ENCODE measurements around the gene POLE. TPM values are rescaled to one million over a fixed set of nuclear protein-coding genes. Genes with fewer than 3 reads are reported as not detected.

The POLE gene
- total RNA-seq, 1 donor from 2014 or later = 72.5 TPM

- no peak overlapping the region for H3K27ac Mint-ChIP-seq (ENCODE audit: unreplicated experiment)
- DNase-seq (ENCODE audit: extremely low spot score, unreplicated experiment) = no peak
- H3K36me3 Mint-ChIP-seq (ENCODE audit: unreplicated experiment) = peaks cover 2% of the 10 kb centered on the region
- no peak for TF ChIP-seq CTCF (IDR thresholded peaks at IDR 0.05)
- H3K27me3 Mint-ChIP-seq (ENCODE audit: unreplicated experiment) = peaks cover 53% of the 10 kb centered on the region
- H3K4me1 Mint-ChIP-seq (ENCODE audit: unreplicated experiment) = peaks cover 9% of the 10 kb centered on the region
- H3K4me3 Mint-ChIP-seq (ENCODE audit: unreplicated experiment) = no peak overlapping the region
- no peaks in the 10 kb centered on the region for H3K9me3 Mint-ChIP-seq (ENCODE audit: unreplicated experiment)
Observed at GRCh38 chr12:132614029-132614428, 73.1 kb downstream of the POLE start.

- no peak for TF ChIP-seq CTCF (IDR thresholded peaks at IDR 0.05)
- no peaks in the 10 kb centered on the region for H3K9me3 Mint-ChIP-seq (ENCODE audit: unreplicated experiment)
- no peak overlapping the region for H3K27ac Mint-ChIP-seq (ENCODE audit: unreplicated experiment)
- no peak overlapping the region for H3K4me3 Mint-ChIP-seq (ENCODE audit: unreplicated experiment)
- peaks cover 2% of the 10 kb centered on the region for H3K36me3 Mint-ChIP-seq (ENCODE audit: unreplicated experiment)
- H3K27me3 Mint-ChIP-seq (ENCODE audit: unreplicated experiment) = peaks cover 62% of the 10 kb centered on the region
- DNase-seq (ENCODE audit: extremely low spot score, unreplicated experiment) = no peak
- H3K4me1 Mint-ChIP-seq (ENCODE audit: unreplicated experiment) = peaks cover 3% of the 10 kb centered on the region
Observed at GRCh38 chr12:132611620-132612019, 75.5 kb downstream of the POLE start.

- Mint-ChIP-seq H3K4me1 (ENCODE audit: unreplicated experiment) (peaks cover 3% of the 10 kb centered on the region), H3K27me3 (ENCODE audit: unreplicated experiment) (peaks cover 66% of the 10 kb centered on the region), H3K27ac (ENCODE audit: unreplicated experiment) (no peak overlapping the region), H3K36me3 (ENCODE audit: unreplicated experiment) (peaks cover 2% of the 10 kb centered on the region), H3K9me3 (ENCODE audit: unreplicated experiment) (no peaks in the 10 kb centered on the region), H3K4me3 (ENCODE audit: unreplicated experiment) (no peak overlapping the region)
- no peak for TF ChIP-seq CTCF (IDR thresholded peaks at IDR 0.05)
- DNase-seq (ENCODE audit: extremely low spot score, unreplicated experiment) = no peak
Observed at GRCh38 chr12:132610866-132611602, 76.1 kb downstream of the POLE start.

- no peaks in the 10 kb centered on the region for H3K9me3 Mint-ChIP-seq (ENCODE audit: unreplicated experiment)
- H3K27me3 Mint-ChIP-seq (ENCODE audit: unreplicated experiment) = peaks cover 59% of the 10 kb centered on the region
- peaks cover 2% of the 10 kb centered on the region for H3K36me3 Mint-ChIP-seq (ENCODE audit: unreplicated experiment)
- H3K4me3 Mint-ChIP-seq (ENCODE audit: unreplicated experiment) = no peak within 1 kb of the TSS
- H3K4me1 Mint-ChIP-seq (ENCODE audit: unreplicated experiment) = peaks cover 3% of the 10 kb centered on the region
- TF ChIP-seq CTCF (IDR thresholded peaks at IDR 0.05) = no peak
- no peak for DNase-seq (ENCODE audit: extremely low spot score, unreplicated experiment)
- H3K27ac Mint-ChIP-seq (ENCODE audit: unreplicated experiment) = no peak within 1 kb of the TSS
Observed at GRCh38 chr12:132610051-132610759, 76.9 kb downstream of the POLE start, which contains the start of gene LRCOL1. Gene LRCOL1 (minus strand): TSS chr12:132610582. CDS start chr12:132606251, 4,331 bp downstream.

Data from osteocyte (in vitro differentiated cells).